ENCODE results near the gene AGBL1. TPM values are rescaled to one million over a fixed set of nuclear protein-coding genes. Genes with fewer than 3 reads are reported as not detected.
A peak's percentile ranks its signal among the peaks of the same experiment; 100 is the strongest.

The AGBL1 gene
- polyA plus RNA-seq, 2 of the 4 experiments (the other 2 are of a cell fraction), result not detected

DNA sequence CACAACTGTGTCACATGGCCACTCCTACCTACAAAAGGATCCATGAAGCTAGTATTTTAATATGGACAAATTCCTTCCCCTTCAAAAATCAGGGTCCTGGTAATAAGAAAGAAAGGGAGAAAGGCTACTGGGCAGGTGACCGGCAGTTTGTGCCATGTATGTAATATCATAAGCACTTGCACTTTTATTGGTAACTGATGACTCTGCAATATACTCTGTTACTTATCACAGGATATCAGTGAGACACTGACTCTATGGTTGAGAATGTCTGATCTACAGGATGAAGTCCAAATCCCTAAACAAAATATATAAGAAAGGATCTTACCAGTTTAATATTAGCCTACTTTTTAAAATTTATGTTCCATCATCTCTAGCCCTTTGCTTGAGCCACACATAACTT, 315.2 kb downstream of the AGBL1 start:
- no peak overlapping the region for H3K4me3 ChIP-seq
- CTCF ChIA-PET, result no interaction called here
- H3K9me3 ChIP-seq, result no peaks in the 10 kb centered on the region
- 71% methylated on average over 1 of the region's 1 CpG for WGBS (ENCODE audit: missing lambda C conversion rate)
- DNase-seq (ENCODE audit: low read depth in 1 of 2, low spot score in 1 of 2), result no peak
- no peak overlapping the region for H3K4me2 ChIP-seq
- no peak for TF ChIP-seq EP300 (IDR thresholded peaks at IDR 0.05)
- TF ChIP-seq CBX2 (IDR thresholded peaks at IDR 0.05; ENCODE audit: borderline replicate concordance, low read depth), result no peak
- TF ChIP-seq HEYL (CRISPR knock-in tag; IDR thresholded peaks at IDR 0.05), result no peak
- peak; percentile 81 for TF ChIP-seq MAFK (IDR thresholded peaks at IDR 0.05; ENCODE audit: partially characterized antibody)
- POLR2A ChIA-PET, result no interaction called here
- H3K27ac ChIP-seq, result no peak overlapping the region
- no peak for ATAC-seq
- H3K4me1 ChIP-seq, result no peaks in the 10 kb centered on the region
- no peak for FAIRE-seq

DNA sequence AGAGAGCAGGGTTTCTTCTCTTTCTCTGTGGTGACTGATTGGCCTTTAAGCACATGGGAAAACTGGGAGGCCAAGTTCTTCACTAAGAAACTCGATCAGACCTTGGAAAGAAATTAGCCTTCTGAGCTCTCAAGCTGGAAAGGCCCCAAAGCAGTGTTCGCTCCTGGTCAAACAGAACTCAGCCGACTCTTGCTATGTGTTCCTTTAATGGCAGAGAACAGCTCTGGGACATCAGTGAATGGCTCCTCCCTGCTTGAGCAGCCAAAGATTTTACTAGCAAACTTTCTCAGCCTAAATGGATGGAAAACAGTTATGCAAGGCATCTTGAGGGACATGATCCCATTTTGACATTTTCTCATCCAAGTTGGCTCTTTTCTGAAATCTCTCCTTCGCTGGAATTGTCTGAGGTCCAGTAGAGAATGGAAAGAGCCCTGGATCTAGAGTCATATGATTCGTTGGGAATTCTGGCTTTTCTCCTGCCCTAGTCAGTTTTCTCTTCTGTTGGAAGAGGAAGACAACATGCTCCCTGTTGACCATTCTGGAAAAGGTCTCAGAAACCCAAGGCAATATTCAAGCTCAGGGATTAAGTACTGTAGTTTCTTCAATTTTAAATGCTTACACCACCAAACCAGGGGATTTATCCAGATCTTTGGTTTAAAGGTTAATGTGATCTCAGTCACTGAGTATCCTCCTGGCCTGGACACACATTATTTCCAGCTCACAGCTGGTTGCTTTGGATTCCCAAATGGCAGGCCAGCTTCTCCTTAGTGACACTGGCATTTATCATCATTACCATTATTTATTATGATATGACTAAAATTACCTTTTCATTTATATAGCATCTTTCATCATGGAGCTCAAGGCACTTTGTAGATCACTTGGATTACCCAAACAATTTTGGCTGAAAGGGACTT, 319.6 kb downstream of the AGBL1 start:
- CTCF ChIA-PET, result interaction anchor here (1.1 kb wide), 2 partner anchors 9 to 19 kb away, joined by 3 read pairs; no protein-coding TSS in a partner anchor
- POLR2A ChIA-PET, result no interaction called here
- no peak for DNase-seq (ENCODE audit: low read depth in 1 of 2, low spot score in 1 of 2)
- Histone ChIP-seq H3K4me2 (no peak overlapping the region), H3K4me3 (no peak overlapping the region), H3K27ac (no peak overlapping the region), H3K9me3 (no peaks in the 10 kb centered on the region), H3K4me1 (no peaks in the 10 kb centered on the region)
- WGBS (ENCODE audit: missing lambda C conversion rate), result 1% methylated on average over 5 of the region's 5 CpGs
- TF ChIP-seq HMGXB4 (CRISPR knock-in tag; IDR thresholded peaks at IDR 0.05; ENCODE audit: borderline replicate concordance) (no peak), BCL3 (IDR thresholded peaks at IDR 0.05) (no peak), JUNB (IDR thresholded peaks at IDR 0.05) (no peak), RCOR1 (IDR thresholded peaks at IDR 0.05; ENCODE audit: low read depth, low read length) (no peak), KDM1A (IDR thresholded peaks at IDR 0.05; ENCODE audit: low read depth) (no peak), NPAS2 (CRISPR knock-in tag; IDR thresholded peaks at IDR 0.05; ENCODE audit: borderline replicate concordance) (no peak), ZFP36 (IDR thresholded peaks at IDR 0.05; ENCODE audit: borderline replicate concordance, partially characterized antibody) (no peak), POLR2A (IDR thresholded peaks at IDR 0.05; ENCODE audit: low read length) (no peak), ZSCAN20 (CRISPR knock-in tag; IDR thresholded peaks at IDR 0.05) (no peak), NR3C1 (IDR thresholded peaks at IDR 0.05) (no peak), EP300 (IDR thresholded peaks at IDR 0.05) (no peak), ZC3H11A (IDR thresholded peaks at IDR 0.05) (no peak), CTCF (IDR thresholded peaks at IDR 0.05) (no peak), NFE2L2 (conservative IDR thresholded peaks at IDR 0.05; ENCODE audit: low read length) (no peak), CBX2 (IDR thresholded peaks at IDR 0.05; ENCODE audit: borderline replicate concordance, low read depth) (no peak), MAX (IDR thresholded peaks at IDR 0.05) (no peak)
- ATAC-seq, result no peak
- FAIRE-seq, result peak; percentile 56

DNA sequence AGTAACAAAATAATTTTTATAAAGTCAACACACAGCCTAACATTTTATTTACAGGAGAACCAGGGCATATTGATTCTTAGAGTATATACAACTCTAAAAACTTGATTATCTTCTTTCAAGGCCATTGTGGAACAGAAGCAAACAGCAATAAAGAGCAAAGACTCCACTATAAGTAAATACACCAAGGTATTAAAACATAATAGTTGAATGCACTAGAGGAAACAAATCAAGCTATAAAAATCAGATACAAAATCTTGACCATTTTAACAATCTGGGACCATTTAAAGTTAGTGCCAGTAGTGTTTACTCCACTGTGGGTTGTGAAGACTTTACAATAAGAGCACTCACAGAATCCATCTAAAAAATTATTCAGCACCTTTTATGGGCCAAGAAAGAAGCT, 323.6 kb downstream of the AGBL1 start:
- no peak for FAIRE-seq
- CTCF ChIA-PET, result interaction anchor here (1.2 kb wide), 1 partner anchor 10 kb away, joined by 4 read pairs; no protein-coding TSS in a partner anchor
- Histone ChIP-seq H3K4me2 (no peak overlapping the region), H3K4me1 (no peaks in the 10 kb centered on the region), H3K9me3 (no peaks in the 10 kb centered on the region), H3K4me3 (no peak overlapping the region), H3K27ac (no peak overlapping the region)
- ATAC-seq, result no peak
- DNase-seq (ENCODE audit: low read depth in 1 of 2, low spot score in 1 of 2), result no peak
- POLR2A ChIA-PET, result no interaction called here
- TF ChIP-seq, protein P1, sequence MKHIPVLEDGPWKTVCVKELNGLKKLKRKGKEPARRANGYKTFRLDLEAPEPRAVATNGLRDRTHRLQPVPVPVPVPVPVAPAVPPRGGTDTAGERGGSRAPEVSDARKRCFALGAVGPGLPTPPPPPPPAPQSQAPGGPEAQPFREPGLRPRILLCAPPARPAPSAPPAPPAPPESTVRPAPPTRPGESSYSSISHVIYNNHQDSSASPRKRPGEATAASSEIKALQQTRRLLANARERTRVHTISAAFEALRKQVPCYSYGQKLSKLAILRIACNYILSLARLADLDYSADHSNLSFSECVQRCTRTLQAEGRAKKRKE (CRISPR knock-in tag; IDR thresholded peaks at IDR 0.05; ENCODE audit: low read depth), result no peak
- TF ChIP-seq CBX8 (IDR thresholded peaks at IDR 0.05) (no peak), NFE2L2 (conservative IDR thresholded peaks at IDR 0.05; ENCODE audit: low read length) (no peak), NPAS2 (CRISPR knock-in tag; IDR thresholded peaks at IDR 0.05; ENCODE audit: borderline replicate concordance) (no peak), JUNB (IDR thresholded peaks at IDR 0.05) (no peak), ZNF302 (CRISPR knock-in tag; IDR thresholded peaks at IDR 0.05) (no peak), KDM1A (IDR thresholded peaks at IDR 0.05; ENCODE audit: low read depth) (no peak), HOXB13 (CRISPR knock-in tag; IDR thresholded peaks at IDR 0.05; ENCODE audit: low read depth) (no peak), KDM5A (IDR thresholded peaks at IDR 0.05) (no peak), ZFP36 (IDR thresholded peaks at IDR 0.05; ENCODE audit: borderline replicate concordance, partially characterized antibody) (no peak), RCOR1 (IDR thresholded peaks at IDR 0.05; ENCODE audit: low read depth, low read length) (no peak), JUN (IDR thresholded peaks at IDR 0.05) (no peak), FOSB (CRISPR knock-in tag; IDR thresholded peaks at IDR 0.05) (no peak), SREBF2 (IDR thresholded peaks at IDR 0.05) (no peak), MAZ (IDR thresholded peaks at IDR 0.05; ENCODE audit: borderline replicate concordance, low read depth, low read length) (no peak), NR3C1 (IDR thresholded peaks at IDR 0.05) (no peak), ZC3H11A (IDR thresholded peaks at IDR 0.05) (no peak)
- TF ChIP-seq, protein P2, sequence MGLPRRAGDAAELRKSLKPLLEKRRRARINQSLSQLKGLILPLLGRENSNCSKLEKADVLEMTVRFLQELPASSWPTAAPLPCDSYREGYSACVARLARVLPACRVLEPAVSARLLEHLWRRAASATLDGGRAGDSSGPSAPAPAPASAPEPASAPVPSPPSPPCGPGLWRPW (IDR thresholded peaks at IDR 0.05), result no peak

All from A549 (cell line).